GM12801 (cell line): ENCODE results near the gene PCDH20.

Experiments used
- TF ChIP-seq, protein P1 (sequence below): IDR thresholded peaks from one replicate; pipeline ENCODE4 v1.5.1; 2011; ENCODE audit warnings: control low read depth; ENCODE audit not compliant: insufficient read length; ENCODE audit errors: extremely low read depth

PCDH20 gene

DNA sequence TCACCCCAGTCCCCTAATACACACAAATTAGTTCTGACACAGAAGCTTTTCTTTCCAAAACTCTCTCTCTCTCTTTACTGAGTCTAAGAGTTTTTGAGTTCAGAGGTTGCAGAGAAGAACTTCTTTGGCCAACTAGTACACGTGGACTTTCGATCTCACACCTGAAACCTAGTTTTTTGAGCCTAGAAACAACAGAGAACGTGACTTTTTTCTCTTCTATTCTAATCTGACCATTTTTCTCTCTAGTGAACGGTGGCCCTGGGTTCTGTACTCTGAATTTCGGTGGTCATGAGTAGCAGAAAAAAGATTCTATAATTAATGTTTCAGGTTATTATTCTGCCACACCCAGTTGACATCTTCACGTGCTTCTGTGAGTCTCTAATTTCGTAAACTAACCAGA is 24.2 kb downstream of the PCDH20 start:
- TF ChIP-seq, protein P1, sequence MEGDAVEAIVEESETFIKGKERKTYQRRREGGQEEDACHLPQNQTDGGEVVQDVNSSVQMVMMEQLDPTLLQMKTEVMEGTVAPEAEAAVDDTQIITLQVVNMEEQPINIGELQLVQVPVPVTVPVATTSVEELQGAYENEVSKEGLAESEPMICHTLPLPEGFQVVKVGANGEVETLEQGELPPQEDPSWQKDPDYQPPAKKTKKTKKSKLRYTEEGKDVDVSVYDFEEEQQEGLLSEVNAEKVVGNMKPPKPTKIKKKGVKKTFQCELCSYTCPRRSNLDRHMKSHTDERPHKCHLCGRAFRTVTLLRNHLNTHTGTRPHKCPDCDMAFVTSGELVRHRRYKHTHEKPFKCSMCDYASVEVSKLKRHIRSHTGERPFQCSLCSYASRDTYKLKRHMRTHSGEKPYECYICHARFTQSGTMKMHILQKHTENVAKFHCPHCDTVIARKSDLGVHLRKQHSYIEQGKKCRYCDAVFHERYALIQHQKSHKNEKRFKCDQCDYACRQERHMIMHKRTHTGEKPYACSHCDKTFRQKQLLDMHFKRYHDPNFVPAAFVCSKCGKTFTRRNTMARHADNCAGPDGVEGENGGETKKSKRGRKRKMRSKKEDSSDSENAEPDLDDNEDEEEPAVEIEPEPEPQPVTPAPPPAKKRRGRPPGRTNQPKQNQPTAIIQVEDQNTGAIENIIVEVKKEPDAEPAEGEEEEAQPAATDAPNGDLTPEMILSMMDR: no peak

DNA sequence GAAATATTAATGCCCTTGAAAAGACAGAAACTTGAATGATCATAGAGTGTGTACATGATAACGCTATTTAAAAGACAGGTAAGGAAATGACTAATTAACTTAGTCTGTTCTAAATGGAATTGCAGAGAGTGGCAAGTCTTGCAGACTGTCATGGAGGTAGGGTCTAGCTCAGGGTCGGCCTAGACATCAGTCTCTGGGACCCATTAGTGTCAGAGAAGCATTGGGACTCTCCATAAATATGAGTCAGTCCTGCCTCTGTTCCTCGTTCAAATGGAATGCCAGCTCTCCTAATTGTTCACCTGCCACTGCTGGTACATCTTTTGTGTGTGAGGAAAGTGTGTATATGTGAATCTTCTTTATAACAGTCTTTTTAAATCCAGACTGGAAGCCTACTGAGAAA is 28.0 kb downstream of the PCDH20 start:
- TF ChIP-seq, protein P1: no peak

DNA sequence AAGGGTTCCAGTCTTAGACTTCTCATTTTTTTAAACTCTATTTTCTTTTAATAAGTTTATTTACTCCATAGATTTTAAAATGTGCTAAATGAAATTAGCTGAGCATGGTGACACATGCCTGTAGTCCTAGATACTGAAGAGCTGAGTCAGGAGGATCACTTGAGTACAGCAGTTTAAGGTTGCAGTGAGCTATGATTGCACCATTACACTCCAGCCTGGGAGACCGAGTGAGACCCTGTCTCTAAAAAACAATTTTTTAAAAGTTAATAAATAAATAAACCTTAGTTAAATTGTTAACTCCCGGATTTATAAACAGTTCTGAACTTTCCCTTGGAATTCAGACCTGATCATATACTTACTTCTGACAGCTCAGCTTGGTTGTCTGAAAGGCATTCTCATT is 32.5 kb downstream of the PCDH20 start:
- TF ChIP-seq, protein P1: no peak

DNA sequence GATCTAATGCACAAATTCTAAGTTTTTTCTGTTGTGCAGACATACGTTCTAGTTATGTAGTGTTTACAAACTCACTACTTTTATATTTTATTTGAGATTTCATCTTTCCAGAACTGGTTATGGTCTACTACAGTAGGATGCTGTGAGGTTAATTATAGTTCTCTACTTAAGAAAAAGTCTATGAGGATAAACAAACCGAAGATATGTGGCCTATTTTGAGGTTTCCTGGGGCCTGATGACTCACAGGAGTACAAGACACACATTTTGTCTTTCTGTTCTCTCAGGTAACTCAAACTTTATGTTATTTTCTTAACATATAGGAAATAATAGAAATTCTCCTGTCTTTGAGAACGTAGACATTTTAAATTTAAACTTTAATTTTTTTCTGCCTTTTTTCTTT is 45.1 kb downstream of the PCDH20 start:
- TF ChIP-seq, protein P1: no peak

DNA sequence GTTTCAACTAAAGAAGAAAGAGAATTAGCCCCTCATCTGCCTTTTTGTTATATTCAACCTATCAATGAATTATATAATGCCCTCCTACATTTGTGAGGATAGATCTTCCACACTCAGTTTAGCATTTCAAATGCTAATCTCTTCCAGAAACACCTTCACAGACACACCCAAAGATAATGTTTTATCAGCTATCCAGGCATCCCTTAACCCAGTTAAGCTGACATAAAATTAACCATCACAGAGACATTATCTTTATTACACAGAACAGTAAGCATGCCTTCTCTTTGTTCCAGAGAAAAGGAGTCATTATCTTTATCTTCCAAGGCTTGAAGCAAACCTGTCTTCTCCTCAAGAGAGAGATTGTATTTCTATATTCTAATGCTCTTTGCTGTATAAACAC is 53.1 kb downstream of the PCDH20 start:
- TF ChIP-seq, protein P1: no peak
